ENCODE data around the gene BNIP1.

The BNIP1 gene

GRCh38 chr5:173165177-173166016, 21.1 kb downstream of the BNIP1 start:
- no peak for DNase-seq (ENCODE audit: low read depth)

- no peak for DNase-seq (ENCODE audit: low read depth)
Measured at GRCh38 chr5:173172166-173172565, 27.8 kb downstream of the BNIP1 start.

- DNase-seq (ENCODE audit: low read depth) = no peak
Measured at GRCh38 chr5:173175523-173175922, 31.2 kb downstream of the BNIP1 start.

- no peak for DNase-seq (ENCODE audit: low read depth)
Measured at GRCh38 chr5:173178369-173178910, 34.1 kb downstream of the BNIP1 start.

GRCh38 chr5:173180331-173180730, 36.0 kb downstream of the BNIP1 start:
- no peak for DNase-seq (ENCODE audit: low read depth)

- DNase-seq (ENCODE audit: low read depth) = no peak
Measured at GRCh38 chr5:173187054-173187743, 42.9 kb downstream of the BNIP1 start.

- DNase-seq (ENCODE audit: low read depth) = no peak
Measured at GRCh38 chr5:173188280-173188679, 43.9 kb downstream of the BNIP1 start.

- DNase-seq (ENCODE audit: low read depth) = no peak
Measured at GRCh38 chr5:173191015-173191414, 46.7 kb downstream of the BNIP1 start.

- no peak for DNase-seq (ENCODE audit: low read depth)
Measured at GRCh38 chr5:173191561-173191960, 47.2 kb downstream of the BNIP1 start.

- DNase-seq (ENCODE audit: low read depth) = no peak
Measured at GRCh38 chr5:173192561-173192960, 48.2 kb downstream of the BNIP1 start.

- DNase-seq (ENCODE audit: low read depth) = no peak
Measured at GRCh38 chr5:173196133-173196952, 52.0 kb downstream of the BNIP1 start.

- DNase-seq (ENCODE audit: low read depth) = no peak
Measured at GRCh38 chr5:173197375-173197891, 53.1 kb downstream of the BNIP1 start.

GRCh38 chr5:173198049-173198448, 53.7 kb downstream of the BNIP1 start:
- DNase-seq (ENCODE audit: low read depth) = no peak

- no peak for DNase-seq (ENCODE audit: low read depth)
Measured at GRCh38 chr5:173200356-173200755, 56.0 kb downstream of the BNIP1 start.

GRCh38 chr5:173201636-173202265, 57.4 kb downstream of the BNIP1 start:
- peak; percentile 73 for DNase-seq (ENCODE audit: low read depth)

GRCh38 chr5:173202266-173202875, 58.0 kb downstream of the BNIP1 start:
- no peak for DNase-seq (ENCODE audit: low read depth)

- no peak for DNase-seq (ENCODE audit: low read depth)
Measured at GRCh38 chr5:173204185-173204979, 60.1 kb downstream of the BNIP1 start.

GRCh38 chr5:173205916-173206315, 61.6 kb downstream of the BNIP1 start:
- no peak for DNase-seq (ENCODE audit: low read depth)

GRCh38 chr5:173208296-173208695, 64.0 kb downstream of the BNIP1 start:
- DNase-seq (ENCODE audit: low read depth) = no peak

- DNase-seq (ENCODE audit: low read depth) = no peak
Measured at GRCh38 chr5:173210877-173211276, 66.5 kb downstream of the BNIP1 start.
